Left lobe of liver (tissue), 2 donors: ENCODE results near the gene NPLOC4. TPM values are rescaled to one million over a fixed set of nuclear protein-coding genes. Genes with fewer than 3 reads are reported as not detected.

Experiments
- ATAC-seq: fragments of 200-7000 bp; cut with Tn5 transposase; one replicate; pipeline ENCODE4 v1.9.1; 2020; ENCODE audit warnings: mild to moderate bottlenecking, moderate library complexity
- DNase-seq: peaks from one replicate; pipeline ENCODE4 v3.0.0-alpha.2; 2020; ENCODE audit warnings: low spot score
- total RNA-seq: library from RNA; stranded (reverse); gene quantifications from one replicate; pipeline ENCODE4 v1.2.1, GENCODE V29; 2021
- donor health status: DM: no; HTN: no; CAD: no; lungs with moderate emphysema.
- donor health status: DM: no; HTN: yes; CAD: no.

NPLOC4 gene
- total RNA-seq, 1 donor from 2014 or later = 49.5 TPM

DNA sequence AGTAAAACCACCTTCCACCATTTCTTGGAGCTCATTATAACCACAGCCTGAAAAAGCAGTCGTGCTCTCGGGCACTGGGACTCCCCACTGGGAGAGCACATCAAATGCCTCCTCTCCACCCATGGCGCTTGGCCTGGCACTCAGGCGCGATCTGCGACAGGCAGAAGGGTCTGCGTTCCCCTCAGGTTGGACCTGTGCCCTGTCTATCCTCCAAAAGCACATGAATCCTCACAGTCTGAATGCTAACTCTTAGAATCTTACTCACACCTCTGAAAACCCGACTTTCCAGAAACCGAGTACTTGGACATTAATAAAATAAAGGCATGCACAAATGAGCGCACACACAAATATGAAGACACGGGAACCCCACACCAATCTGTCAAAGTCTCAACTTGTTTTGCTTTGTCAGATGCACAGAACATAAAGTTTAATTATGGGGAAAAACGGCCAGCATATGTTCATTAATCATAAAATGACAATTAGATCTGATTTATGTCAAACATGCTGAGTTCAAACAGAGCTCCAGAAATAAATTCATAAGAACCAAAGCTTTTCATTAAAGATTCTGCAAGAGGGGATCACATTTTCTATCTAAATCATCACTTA lies 64.2 kb downstream of the NPLOC4 start:
- ATAC-seq (no peak), DNase-seq (no peak)

DNA sequence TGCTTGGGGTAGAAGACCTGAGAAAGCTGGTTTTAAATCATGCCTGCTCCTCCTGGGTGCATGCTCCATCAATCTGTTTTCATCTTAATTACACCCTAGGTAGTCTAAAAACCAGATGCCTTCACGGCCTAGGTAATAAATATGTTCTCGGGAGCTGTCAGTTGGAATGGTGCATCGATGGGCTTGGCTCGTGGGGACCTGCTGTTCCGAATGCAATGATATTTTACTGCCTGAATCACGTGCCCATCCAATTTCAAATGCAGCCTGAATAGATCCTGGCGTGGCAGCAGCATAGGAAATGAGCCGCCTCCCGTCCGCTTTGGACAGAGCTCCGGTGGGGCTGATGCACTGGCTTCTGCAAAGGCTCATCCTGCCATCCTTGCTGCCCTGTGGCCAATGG lies 65.9 kb downstream of the NPLOC4 start:
- no peak for ATAC-seq
- no peak for DNase-seq

GRCh38 chr17:81569986-81570514 lies 66.9 kb downstream of the NPLOC4 start:
- ATAC-seq = no peak
- DNase-seq = no peak

GRCh38 chr17:81568416-81568815 lies 68.5 kb downstream of the NPLOC4 start:
- ATAC-seq = peak; percentile 3
- no peak for DNase-seq

DNA sequence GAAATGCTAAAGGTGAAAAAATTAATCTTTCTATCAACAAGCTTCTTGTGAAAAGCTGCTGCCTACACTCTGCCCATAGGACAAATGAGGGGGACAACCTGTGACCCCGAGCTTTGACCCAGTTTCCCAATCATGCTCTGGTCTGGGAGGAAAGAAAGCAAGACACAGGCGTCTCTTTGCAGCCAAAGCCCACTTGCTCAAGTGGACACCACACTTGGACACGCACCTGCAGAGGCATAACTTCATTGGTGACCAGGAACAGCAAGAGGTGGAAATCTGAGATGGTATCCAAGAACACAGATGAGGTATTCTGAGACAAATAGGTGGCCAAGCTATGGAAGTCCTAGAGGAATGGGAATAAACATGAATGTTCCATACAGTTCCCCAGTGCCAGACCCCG lies 69.7 kb downstream of the NPLOC4 start:
- no peak for DNase-seq

DNA sequence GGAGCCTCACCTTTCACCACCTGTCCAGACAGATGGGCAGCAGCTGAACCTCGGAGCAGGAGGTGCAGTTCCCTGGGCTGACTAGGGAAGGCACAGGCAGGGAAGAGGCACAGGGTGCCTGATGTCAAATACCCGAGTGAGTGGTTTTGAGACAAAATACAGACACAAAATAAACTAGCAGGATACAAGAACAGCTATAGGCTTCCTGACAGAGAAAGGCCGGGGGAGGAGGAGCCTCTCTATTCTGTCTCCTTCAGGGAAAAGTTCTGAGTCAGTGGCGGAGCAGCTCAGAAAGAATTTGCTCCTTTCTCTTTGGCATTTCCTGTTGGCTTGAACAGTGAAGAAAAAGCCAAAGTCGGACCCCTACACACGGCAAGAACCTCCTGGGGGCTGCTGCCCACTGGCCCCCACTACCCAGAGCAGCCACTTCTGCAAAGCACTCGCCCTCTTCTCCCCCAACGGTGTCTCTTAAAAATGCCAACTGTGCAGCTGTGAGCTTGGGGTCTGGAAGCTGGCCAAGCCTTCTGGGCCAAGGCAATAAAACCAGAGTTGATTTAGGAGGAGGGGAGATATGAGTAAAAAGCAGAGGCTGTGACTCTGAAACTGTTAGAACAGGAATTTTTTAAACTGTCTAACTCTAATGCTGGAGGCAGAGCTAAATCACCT lies 70.3 kb downstream of the NPLOC4 start:
- DNase-seq = peak; percentile 77

More for the DNA sequence above, 69.7 kb downstream of the NPLOC4 start:
- ATAC-seq = peak; percentile 44

GRCh38 chr17:81565231-81565630 lies 71.7 kb downstream of the NPLOC4 start:
- no peak for ATAC-seq
- DNase-seq = no peak

More for the DNA sequence above, 70.3 kb downstream of the NPLOC4 start:
- peak; percentile 75 for ATAC-seq

DNA sequence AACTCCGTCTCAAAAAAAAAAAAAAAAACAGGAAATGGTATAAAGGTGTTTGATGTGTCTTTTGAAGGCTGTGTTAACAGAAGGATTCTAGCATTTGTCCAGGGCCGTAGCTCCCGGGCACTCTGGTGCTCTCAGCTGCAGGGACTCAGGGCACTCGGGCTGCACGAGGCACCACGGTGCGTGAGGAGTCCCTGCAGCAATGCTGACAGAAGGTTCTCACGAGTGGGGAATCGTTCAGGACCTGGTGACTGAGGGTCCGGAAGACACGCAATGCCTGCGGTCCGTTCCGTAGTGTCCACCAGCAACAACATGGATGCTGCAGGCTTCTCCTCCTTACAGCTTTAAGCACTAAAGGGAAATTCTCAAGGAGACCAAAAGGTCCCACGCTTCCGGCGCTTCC lies 72.1 kb downstream of the NPLOC4 start:
- no peak for DNase-seq

GRCh38 chr17:81563861-81564586 lies 72.9 kb downstream of the NPLOC4 start:
- DNase-seq = no peak
- ATAC-seq = peak; percentile 25

More for the DNA sequence above, 72.1 kb downstream of the NPLOC4 start:
- no peak for ATAC-seq

GRCh38 chr17:81561494-81561885 lies 75.4 kb downstream of the NPLOC4 start:
- ATAC-seq = no peak
- no peak for DNase-seq

GRCh38 chr17:81558941-81559806 lies 77.7 kb downstream of the NPLOC4 start:
- ATAC-seq = peak; percentile 12
- no peak for DNase-seq

- DNase-seq = no peak
These were observed 78.8 kb downstream of the NPLOC4 start for GRCh38 chr17:81558115-81558468.

GRCh38 chr17:81557276-81558114 lies 79.4 kb downstream of the NPLOC4 start:
- no peak for DNase-seq
- no peak for ATAC-seq

More at GRCh38 chr17:81558115-81558468, 78.8 kb downstream of the NPLOC4 start:
- ATAC-seq = no peak

DNA sequence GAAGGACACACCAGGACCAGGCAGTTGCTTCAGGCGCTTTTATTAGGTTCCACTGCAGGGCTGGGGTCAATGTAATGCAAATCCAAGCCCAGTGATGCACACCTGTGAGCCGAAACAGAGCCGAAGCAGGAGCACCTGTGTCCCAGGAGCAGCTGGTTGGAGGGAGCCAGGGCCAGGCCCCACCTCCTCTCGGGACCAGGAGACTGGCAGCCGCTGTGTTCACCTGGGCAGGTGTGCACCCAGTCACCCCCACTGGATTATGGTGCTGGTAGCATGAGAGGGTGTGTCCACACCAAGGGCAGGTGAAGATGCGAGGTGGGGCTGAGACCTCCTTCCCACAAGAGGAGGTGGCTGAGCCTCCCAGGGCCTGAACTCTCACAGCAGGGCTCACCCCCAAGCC lies 80.0 kb downstream of the NPLOC4 start:
- ATAC-seq (no peak), DNase-seq (no peak)

DNA sequence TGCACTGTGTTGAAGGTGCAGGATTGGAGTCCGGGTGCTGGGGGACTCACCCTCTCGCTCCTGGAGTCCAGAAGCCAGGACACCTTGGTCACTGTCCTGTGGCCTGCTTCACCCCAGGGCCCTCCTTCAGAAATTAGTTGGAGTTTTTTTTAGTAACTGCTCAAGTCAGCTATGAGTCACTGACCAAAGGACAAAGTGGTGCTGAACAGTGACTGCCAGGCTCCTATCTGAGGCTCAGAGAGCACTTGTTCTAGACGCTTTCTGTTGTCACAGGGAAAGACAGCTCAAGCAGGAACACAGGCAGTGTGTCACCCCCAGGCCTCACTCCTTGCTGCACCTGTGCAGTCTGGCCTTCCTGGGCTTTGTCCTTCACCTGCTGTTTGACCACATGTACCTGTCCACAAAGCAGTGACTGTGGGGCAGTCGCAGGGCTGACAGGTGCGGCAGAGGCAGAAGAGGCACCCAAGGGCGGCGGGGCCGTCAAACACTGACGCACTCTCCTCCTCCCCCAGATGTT lies 80.7 kb downstream of the NPLOC4 start:
- ATAC-seq (no peak), DNase-seq (no peak)

DNA sequence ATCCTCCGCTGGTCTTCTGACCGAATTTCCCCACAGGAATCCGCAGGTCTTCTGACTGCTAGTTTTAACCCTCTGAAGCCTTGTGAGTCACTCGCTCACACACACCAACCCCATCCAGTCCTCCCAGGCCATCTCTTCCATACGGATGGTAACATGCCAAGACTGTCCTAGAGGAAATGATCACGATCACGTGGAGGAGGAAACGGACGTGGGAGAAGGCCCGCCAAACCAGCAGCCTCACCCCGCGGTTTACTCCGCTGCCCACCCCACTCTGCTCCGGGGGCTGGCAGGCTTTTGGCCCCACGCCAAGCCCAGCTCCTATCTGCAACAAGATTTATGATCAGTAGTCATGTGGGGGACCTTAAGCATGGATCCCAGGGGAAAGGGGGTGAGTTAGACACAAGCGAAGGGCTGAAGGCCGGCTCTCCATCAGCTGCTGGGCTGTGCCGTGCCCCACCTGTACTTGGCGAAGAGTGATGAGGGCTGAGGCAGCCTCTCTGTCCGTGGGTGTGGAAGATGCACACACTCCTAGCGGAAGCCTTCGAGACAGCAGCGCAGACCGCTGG lies 83.2 kb downstream of the NPLOC4 start:
- DNase-seq (no peak), ATAC-seq (no peak)

DNA sequence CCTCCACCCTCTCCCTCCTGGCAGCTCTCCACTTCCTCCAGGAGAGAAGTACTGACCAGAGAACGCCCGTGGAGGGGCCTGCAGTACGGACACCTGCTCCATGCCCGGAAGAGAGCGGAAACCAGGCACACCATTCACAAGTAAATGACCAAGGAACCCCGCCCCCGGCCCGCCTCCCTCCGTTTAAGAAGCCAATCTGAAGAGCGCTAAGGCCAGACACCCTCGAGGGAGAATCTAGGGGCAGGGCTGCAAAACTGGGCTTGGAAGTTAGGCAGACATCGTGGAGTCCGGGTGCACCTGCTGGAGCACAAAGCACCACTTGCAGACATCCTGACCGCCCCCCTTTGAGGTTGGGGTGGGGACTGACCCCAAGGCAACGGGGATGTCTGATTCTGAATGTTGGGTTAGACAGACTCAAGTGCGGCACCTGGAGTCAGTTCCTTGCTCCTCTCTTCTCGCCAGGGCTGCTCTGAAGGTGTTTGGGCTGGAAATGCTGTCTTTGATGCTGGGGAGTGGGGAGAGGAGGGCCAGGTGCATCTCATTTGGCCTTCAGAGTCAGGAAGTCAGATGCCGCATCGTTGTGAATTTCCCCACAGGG lies 83.8 kb downstream of the NPLOC4 start:
- no peak for DNase-seq
- ATAC-seq = peak; percentile 7

GRCh38 chr17:81552244-81553017 lies 84.5 kb downstream of the NPLOC4 start, which contains the start of gene FAAP100:
Gene FAAP100 (minus strand): TSS chr17:81552353. CDS start chr17:81552330, 23 bp downstream.
- DNase-seq = peak; percentile 87
- ATAC-seq = peak; percentile 80
